ENCODE measurements around the gene DPP6. TPM values are rescaled to one million over a fixed set of nuclear protein-coding genes. Genes with fewer than 3 reads are reported as not detected.

DPP6 gene
- total RNA-seq, 1 donor from 2014 or later: 1.4 TPM

DNA sequence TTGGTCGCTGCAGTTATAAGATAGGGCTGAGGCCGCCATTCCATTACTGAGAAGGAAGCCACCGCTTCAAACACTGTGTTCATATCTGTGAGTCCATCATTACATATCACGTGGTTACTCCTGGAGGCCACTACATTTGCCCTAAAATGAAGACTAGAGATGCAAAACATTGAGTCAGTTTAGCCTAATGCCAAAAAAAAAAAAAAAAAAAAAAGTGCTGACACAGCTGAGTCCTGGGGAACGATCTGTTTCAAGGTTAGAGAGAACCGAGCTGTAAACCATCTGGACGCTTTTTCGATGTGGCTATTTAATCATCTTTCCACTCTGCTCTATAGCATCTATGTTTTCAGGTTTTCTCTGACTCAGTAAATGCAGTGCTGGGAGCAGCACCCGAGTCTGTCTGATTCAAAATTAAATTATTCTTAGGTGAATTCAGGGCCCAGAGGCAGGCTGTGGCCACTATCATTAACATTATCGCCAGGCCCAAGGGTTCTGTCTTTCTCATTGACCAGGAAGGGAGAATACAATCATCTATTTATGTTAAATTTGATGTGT is 501.6 kb downstream of the DPP6 start:
- H3K9me3 Mint-ChIP-seq (ENCODE audit: unreplicated experiment): no peaks in the 10 kb centered on the region
- no peak for DNase-seq (ENCODE audit: low spot score)
- H3K27me3 Mint-ChIP-seq (ENCODE audit: unreplicated experiment): no peaks in the 10 kb centered on the region
- H3K36me3 Mint-ChIP-seq (ENCODE audit: low read depth, unreplicated experiment): no peaks in the 10 kb centered on the region
- TF ChIP-seq, protein P1, sequence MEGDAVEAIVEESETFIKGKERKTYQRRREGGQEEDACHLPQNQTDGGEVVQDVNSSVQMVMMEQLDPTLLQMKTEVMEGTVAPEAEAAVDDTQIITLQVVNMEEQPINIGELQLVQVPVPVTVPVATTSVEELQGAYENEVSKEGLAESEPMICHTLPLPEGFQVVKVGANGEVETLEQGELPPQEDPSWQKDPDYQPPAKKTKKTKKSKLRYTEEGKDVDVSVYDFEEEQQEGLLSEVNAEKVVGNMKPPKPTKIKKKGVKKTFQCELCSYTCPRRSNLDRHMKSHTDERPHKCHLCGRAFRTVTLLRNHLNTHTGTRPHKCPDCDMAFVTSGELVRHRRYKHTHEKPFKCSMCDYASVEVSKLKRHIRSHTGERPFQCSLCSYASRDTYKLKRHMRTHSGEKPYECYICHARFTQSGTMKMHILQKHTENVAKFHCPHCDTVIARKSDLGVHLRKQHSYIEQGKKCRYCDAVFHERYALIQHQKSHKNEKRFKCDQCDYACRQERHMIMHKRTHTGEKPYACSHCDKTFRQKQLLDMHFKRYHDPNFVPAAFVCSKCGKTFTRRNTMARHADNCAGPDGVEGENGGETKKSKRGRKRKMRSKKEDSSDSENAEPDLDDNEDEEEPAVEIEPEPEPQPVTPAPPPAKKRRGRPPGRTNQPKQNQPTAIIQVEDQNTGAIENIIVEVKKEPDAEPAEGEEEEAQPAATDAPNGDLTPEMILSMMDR (IDR thresholded peaks at IDR 0.05; ENCODE audit: unreplicated experiment): no peak
- no peak overlapping the region for H3K4me3 Mint-ChIP-seq (ENCODE audit: unreplicated experiment)
- H3K27ac Mint-ChIP-seq (ENCODE audit: unreplicated experiment): no peak overlapping the region
- no peaks in the 10 kb centered on the region for H3K4me1 Mint-ChIP-seq (ENCODE audit: unreplicated experiment)

DNA sequence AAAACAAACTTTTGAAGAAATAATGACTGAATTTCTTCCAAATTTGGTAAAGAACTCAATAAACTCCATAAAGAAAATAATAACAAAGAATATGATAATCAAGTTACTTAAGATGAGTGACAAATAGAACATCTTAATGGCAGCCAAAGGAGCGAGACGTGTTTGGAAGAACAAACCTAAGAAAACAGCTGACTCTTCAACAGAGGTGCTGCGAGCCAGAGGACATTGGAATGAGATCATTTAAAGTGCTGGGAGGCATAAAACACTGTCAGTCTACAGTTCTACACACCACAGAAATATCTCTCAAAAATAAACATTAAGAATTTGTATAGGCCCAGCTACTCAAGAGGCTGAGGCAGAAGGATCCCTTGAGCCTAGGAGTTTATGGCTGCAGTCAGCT is 507.3 kb downstream of the DPP6 start:
- H3K4me3 Mint-ChIP-seq (ENCODE audit: unreplicated experiment): no peak overlapping the region
- H3K27ac Mint-ChIP-seq (ENCODE audit: unreplicated experiment): no peak overlapping the region
- no peaks in the 10 kb centered on the region for H3K9me3 Mint-ChIP-seq (ENCODE audit: unreplicated experiment)
- no peaks in the 10 kb centered on the region for H3K4me1 Mint-ChIP-seq (ENCODE audit: unreplicated experiment)
- no peak for DNase-seq (ENCODE audit: low spot score)
- no peaks in the 10 kb centered on the region for H3K27me3 Mint-ChIP-seq (ENCODE audit: unreplicated experiment)
- TF ChIP-seq, protein P1 (IDR thresholded peaks at IDR 0.05; ENCODE audit: unreplicated experiment): no peak
- no peaks in the 10 kb centered on the region for H3K36me3 Mint-ChIP-seq (ENCODE audit: low read depth, unreplicated experiment)

DNA sequence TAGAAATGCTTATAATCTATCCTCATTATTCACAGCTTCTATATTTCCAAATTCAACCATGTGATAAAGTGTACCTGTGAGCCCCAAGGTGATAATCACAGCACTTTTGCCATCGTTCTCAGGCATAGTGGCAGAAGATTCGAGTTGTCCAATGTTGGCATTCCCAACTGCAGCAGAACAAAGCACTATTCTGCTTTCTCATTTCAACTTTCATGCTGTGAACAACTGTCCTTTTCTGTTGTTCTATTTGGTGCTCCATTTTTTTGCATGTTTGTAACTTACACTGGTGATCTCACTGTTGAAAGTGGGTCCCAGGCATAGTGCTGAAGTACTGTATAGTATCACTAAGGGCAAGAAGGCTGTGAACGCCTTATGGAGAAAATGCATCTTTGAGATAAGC is 512.5 kb downstream of the DPP6 start:
- H3K27me3 Mint-ChIP-seq (ENCODE audit: unreplicated experiment): no peaks in the 10 kb centered on the region
- TF ChIP-seq, protein P1 (IDR thresholded peaks at IDR 0.05; ENCODE audit: unreplicated experiment): no peak
- no peak for DNase-seq (ENCODE audit: low spot score)
- H3K36me3 Mint-ChIP-seq (ENCODE audit: low read depth, unreplicated experiment): no peaks in the 10 kb centered on the region
- no peak overlapping the region for H3K27ac Mint-ChIP-seq (ENCODE audit: unreplicated experiment)
- no peaks in the 10 kb centered on the region for H3K9me3 Mint-ChIP-seq (ENCODE audit: unreplicated experiment)
- peaks cover 10% of the 10 kb centered on the region for H3K4me1 Mint-ChIP-seq (ENCODE audit: unreplicated experiment)
- H3K4me3 Mint-ChIP-seq (ENCODE audit: unreplicated experiment): no peak overlapping the region

DNA sequence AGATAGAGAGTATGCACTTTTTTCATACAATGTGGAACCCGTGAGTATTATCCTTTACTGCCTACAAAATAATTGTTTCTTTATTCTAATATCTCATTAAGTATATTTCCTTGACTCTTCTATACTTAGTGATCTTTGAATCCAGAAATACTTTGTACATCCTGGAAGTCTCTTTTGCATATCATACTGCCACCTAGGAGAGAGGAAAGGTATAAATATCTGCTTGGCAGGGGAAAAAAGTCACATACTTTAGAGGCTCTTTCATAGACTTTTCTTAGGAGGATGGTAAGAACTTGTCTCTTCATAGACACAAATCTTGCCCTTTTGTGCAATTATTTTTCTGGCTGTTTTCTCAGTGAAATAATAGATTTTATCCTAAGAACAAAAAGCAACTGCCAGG is 514.7 kb downstream of the DPP6 start:
- no peak overlapping the region for H3K4me3 Mint-ChIP-seq (ENCODE audit: unreplicated experiment)
- no peak overlapping the region for H3K27ac Mint-ChIP-seq (ENCODE audit: unreplicated experiment)
- no peak for DNase-seq (ENCODE audit: low spot score)
- peaks cover 10% of the 10 kb centered on the region for H3K4me1 Mint-ChIP-seq (ENCODE audit: unreplicated experiment)
- TF ChIP-seq, protein P1 (IDR thresholded peaks at IDR 0.05; ENCODE audit: unreplicated experiment): no peak
- H3K9me3 Mint-ChIP-seq (ENCODE audit: unreplicated experiment): no peaks in the 10 kb centered on the region
- no peaks in the 10 kb centered on the region for H3K36me3 Mint-ChIP-seq (ENCODE audit: low read depth, unreplicated experiment)
- H3K27me3 Mint-ChIP-seq (ENCODE audit: unreplicated experiment): no peaks in the 10 kb centered on the region

DNA sequence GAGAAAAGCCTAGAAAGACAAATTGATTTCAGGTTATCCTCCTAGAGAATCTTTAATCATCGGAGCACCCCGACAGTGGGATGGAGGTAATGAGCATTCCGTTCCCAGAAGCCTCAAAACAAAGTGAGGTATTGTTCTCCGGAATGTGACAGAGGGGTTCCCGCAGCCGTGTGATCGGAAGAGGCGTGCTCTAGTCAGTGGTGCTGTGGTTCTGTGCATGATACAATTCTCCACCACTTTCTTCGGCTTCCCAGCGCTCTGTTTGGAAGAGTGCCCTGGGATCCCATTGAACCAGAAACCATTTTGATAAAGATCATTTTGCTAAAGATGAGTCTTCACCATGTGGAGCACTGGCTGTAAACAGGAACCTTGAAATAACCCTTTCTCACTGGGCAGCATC is 516.1 kb downstream of the DPP6 start:
- no peak overlapping the region for H3K27ac Mint-ChIP-seq (ENCODE audit: unreplicated experiment)
- TF ChIP-seq, protein P1 (IDR thresholded peaks at IDR 0.05; ENCODE audit: unreplicated experiment): no peak
- no peak overlapping the region for H3K4me3 Mint-ChIP-seq (ENCODE audit: unreplicated experiment)
- no peaks in the 10 kb centered on the region for H3K9me3 Mint-ChIP-seq (ENCODE audit: unreplicated experiment)
- no peaks in the 10 kb centered on the region for H3K27me3 Mint-ChIP-seq (ENCODE audit: unreplicated experiment)
- H3K4me1 Mint-ChIP-seq (ENCODE audit: unreplicated experiment): peaks cover 10% of the 10 kb centered on the region
- no peak for DNase-seq (ENCODE audit: low spot score)
- no peaks in the 10 kb centered on the region for H3K36me3 Mint-ChIP-seq (ENCODE audit: low read depth, unreplicated experiment)
